Common myeloid progenitor, CD34-positive (primary cell): ENCODE data around the gene EPN3.

Source experiments
- CTCF ChIA-PET: fragments of 350-600 bp; sonication (Branson Sonifier 250); formaldehyde crosslinking; loops from one replicate; lab custom pipeline; 2021; ENCODE audit warnings: antibody characterized with exemption; lab: Charles Lee
- POLR2A ChIA-PET: fragments of 350-600 bp; sonication (Branson Sonifier 250); formaldehyde crosslinking; loops from one replicate; lab custom pipeline; 2021; ENCODE audit warnings: antibody characterized with exemption; lab: Charles Lee
- DNase-seq, 3 donors: peaks; one replicate each; pipeline versions ENCODE4 v3.0.0 to v3.0.0-alpha.2; 2013
- H3K27ac ChIP-seq, 2 experiments: 1 replicate in 1 of 2; 2 replicates in 1 of 2; pipeline ENCODE4 v1.7.0; 2013; ENCODE audit warnings: inconsistent platforms in 2 of 2, low read length in 2 of 2, mild to moderate bottlenecking in 2 of 2, low read depth in 1 of 2, moderate library complexity in 1 of 2; ENCODE audit not compliant: severe bottlenecking in 2 of 2, insufficient read depth in 1 of 2, poor library complexity in 1 of 2
- H3K27me3 ChIP-seq, 5 experiments: replicated peaks in 2 of 5; 1 replicate in 3 of 5; 2 replicates in 2 of 5; pipeline versions ENCODE4 v1.6.1 to v1.7.0; 2013; ENCODE audit warnings: low read length in 4 of 5, mild to moderate bottlenecking in 2 of 5, moderate library complexity in 2 of 5, inconsistent platforms in 1 of 5; ENCODE audit not compliant: insufficient read depth in 5 of 5, control insufficient read depth in 4 of 5
- H3K36me3 ChIP-seq, 4 experiments: 1 replicate in 2 of 4; 2 replicates in 2 of 4; pipeline versions ENCODE4 v1.6.1 to v1.7.0; 2013; ENCODE audit warnings: low read length in 3 of 4, control low read depth in 1 of 4, mild to moderate bottlenecking in 1 of 4; ENCODE audit not compliant: control insufficient read depth in 4 of 4, insufficient read depth in 4 of 4
- H3K4me1 ChIP-seq, 4 experiments: 1 replicate in 3 of 4; 2 replicates in 1 of 4; pipeline versions ENCODE4 v1.6.1 to v1.7.1; 2013; ENCODE audit warnings: low read length in 3 of 4, mild to moderate bottlenecking in 3 of 4, control low read depth in 1 of 4, inconsistent platforms in 1 of 4, moderate library complexity in 1 of 4; ENCODE audit not compliant: control insufficient read depth in 4 of 4, insufficient read depth in 4 of 4; ENCODE audit errors: control extremely low read depth in 1 of 4
- H3K4me3 ChIP-seq, 7 experiments: 1 replicate in 4 of 7; 2 replicates in 3 of 7; pipeline versions ENCODE4 v1.5.1 to v1.7.0; 2013; ENCODE audit warnings: mild to moderate bottlenecking in 7 of 7, low read length in 6 of 7, moderate library complexity in 6 of 7, inconsistent platforms in 2 of 7, low read depth in 2 of 7, control low read depth in 1 of 7; ENCODE audit not compliant: insufficient read depth in 4 of 7, control insufficient read depth in 1 of 7; ENCODE audit errors: extremely low read depth in 1 of 7
- H3K9me3 ChIP-seq, 5 experiments: 1 replicate in 4 of 5; 2 replicates in 1 of 5; pipeline versions ENCODE4 v1.6.1 to v1.7.1; 2013; ENCODE audit warnings: low read length in 4 of 5, mild to moderate bottlenecking in 2 of 5, inconsistent platforms in 1 of 5, low read depth in 1 of 5, moderate library complexity in 1 of 5; ENCODE audit not compliant: control insufficient read depth in 4 of 5, insufficient read depth in 2 of 5; ENCODE audit errors: control extremely low read depth in 1 of 5
- WGBS: methylation state at CpG from one replicate; pipeline ENCODE4 v1.1.5; 2013; ENCODE audit not compliant: insufficient coverage; 5-methylcytosine and 5-hydroxymethylcytosine counted together

Gene EPN3

DNA sequence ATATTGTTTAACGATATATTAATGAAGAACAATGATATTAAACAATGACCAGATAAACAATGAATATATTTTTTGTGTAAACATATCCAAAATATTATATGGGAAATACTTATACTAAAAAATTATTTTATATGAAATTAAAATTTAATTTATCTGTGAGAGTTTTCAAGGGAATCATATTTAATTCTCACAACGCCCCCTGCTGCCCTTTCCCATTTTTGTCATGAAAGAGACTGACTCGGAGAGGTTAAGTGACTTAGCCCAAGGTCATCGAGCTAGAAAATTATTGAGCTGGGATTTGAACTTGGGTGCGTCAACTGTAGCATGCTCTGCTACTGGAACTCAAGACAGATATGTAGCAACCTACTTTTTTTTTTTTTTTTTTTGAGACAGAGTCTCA lies 31.5 kb upstream of the EPN3 start:
- peak; percentile 32 to 53 (median 49) for DNase-seq
- no peaks in the 10 kb centered on the region for H3K9me3 ChIP-seq
- H3K27ac ChIP-seq: no peak overlapping the region
- POLR2A ChIA-PET: interaction anchor here (0.6 kb wide), 1 partner anchor 62 kb away, joined by 4 read pairs; no protein-coding TSS in a partner anchor
- no peak overlapping the region for H3K4me3 ChIP-seq
- CTCF ChIA-PET: interaction anchor here (0.7 to 2.9 kb wide), 13 partner anchors 8 to 333 kb away, joined by 3 to 17 read pairs (median 4); partner anchors contain the start of gene LRRC59
- 40% methylated on average over 1 of the region's 5 CpGs for WGBS
- no peaks in the 10 kb centered on the region for H3K27me3 ChIP-seq
- peaks cover 0 to 8% (median 0%) of the 10 kb centered on the region in 4 experiments for H3K4me1 ChIP-seq
- H3K36me3 ChIP-seq: no peaks in the 10 kb centered on the region

GRCh38 chr17:50502301-50502990 lies 30.1 kb upstream of the EPN3 start:
- Histone ChIP-seq H3K9me3 (no peaks in the 10 kb centered on the region), H3K4me1 (peaks cover 0 to 9% (median under 1%) of the 10 kb centered on the region in 4 experiments), H3K36me3 (no peaks in the 10 kb centered on the region), H3K27ac (no peak overlapping the region), H3K4me3 (no peak overlapping the region), H3K27me3 (no peaks in the 10 kb centered on the region)
- ChIA-PET POLR2A (no interaction called here), CTCF (interaction anchor here (1.0 to 2.9 kb wide), 11 partner anchors 10 to 158 kb away, joined by 3 to 17 read pairs (median 7); partner anchors contain the start of gene EPN3)
- DNase-seq: no peak
- 98% methylated on average over 6 of the region's 9 CpGs for WGBS

DNA sequence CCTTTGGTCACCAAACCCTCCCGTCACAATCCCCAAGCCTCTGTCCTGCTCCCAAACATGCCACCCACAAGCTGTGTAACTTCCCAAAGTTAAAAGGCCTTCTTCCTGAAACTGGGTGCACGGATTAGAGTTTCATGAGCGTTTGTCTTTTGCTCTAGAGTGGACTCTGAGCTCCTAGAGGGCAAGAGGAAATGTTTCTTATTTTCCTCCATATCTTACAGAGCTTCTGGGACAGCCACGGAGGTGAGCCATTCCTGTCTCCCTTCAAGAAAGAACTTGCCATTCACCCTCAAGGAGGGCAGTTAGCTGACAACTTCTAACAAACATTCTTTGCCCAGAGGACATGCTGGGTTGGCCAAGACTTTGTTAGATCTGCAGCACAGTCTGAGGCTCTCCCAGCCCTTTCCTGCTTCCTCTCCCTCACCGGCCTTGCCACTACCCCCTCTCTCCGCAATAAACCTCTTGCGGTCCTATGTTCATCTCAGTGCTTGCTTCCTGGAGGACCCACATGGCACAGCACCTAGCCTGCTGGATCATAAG lies 26.9 kb upstream of the EPN3 start:
- Histone ChIP-seq H3K27me3 (no peaks in the 10 kb centered on the region), H3K9me3 (no peaks in the 10 kb centered on the region), H3K36me3 (no peaks in the 10 kb centered on the region), H3K27ac (no peak overlapping the region), H3K4me3 (no peak overlapping the region), H3K4me1 (peaks cover 0 to 23% (median 13%) of the 10 kb centered on the region in 4 experiments)
- ChIA-PET POLR2A (interaction anchor here (0.6 kb wide), 1 partner anchor 65 kb away, joined by 3 read pairs; no protein-coding TSS in a partner anchor), CTCF (interaction anchor here (1.2 to 3.4 kb wide), 7 partner anchors 10 to 156 kb away, joined by 3 to 15 read pairs (median 4); partner anchors contain the start of gene RSAD1)
- 80% methylated on average over 5 of the region's 7 CpGs for WGBS
- no peak for DNase-seq

- Histone ChIP-seq H3K9me3 (no peaks in the 10 kb centered on the region), H3K4me3 (no peak overlapping the region), H3K36me3 (no peaks in the 10 kb centered on the region), H3K27ac (no peak overlapping the region), H3K4me1 (peaks cover 0 to 23% (median 13%) of the 10 kb centered on the region in 4 experiments), H3K27me3 (no peaks in the 10 kb centered on the region)
- POLR2A ChIA-PET: interaction anchor here (0.6 kb wide), 1 partner anchor 64 kb away, joined by 3 read pairs; no protein-coding TSS in a partner anchor
- 86% methylated on average over 6 of the region's 7 CpGs for WGBS
- no peak for DNase-seq
- CTCF ChIA-PET: interaction anchor here (1.5 to 3.4 kb wide), 2 partner anchors 22 to 155 kb away, joined by 3 to 15 read pairs; no protein-coding TSS in a partner anchor
These were observed 26.2 kb upstream of the EPN3 start for GRCh38 chr17:50506298-50506697.

DNA sequence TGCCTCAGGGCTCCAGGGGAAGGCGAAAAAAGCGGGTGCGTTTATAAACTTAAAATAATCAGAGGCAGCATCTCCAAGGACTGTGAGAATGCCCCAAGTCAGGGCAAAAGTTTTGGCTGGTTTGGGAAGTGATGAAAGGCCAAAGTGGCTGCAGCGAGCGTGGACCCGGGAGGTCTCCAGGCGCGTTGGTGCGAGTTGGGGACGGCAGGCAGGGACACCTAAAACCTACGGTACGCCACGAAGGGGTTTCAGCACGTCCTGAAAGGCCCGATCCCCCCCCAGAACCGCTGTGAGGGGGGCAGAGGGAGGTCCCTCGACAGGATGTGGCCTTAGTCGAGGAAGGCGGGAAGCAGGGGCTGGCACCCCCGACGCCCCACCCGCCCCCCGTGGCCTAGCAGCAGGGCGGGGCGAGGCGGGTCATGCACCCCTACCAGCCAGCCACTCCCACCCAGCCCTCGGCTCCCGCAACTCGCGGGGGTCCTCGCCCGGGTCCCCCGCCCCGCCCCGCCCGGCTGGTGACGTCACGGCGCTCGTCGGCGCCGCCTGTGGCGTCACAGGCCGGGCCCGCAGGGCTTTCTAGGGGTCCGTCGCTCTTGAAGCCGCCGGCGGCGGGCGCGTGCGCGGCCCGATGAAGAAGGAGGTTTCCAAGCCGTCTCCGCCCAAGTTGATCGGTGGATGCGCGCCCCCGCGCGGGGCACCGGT lies 24.5 kb upstream of the EPN3 start, which contains the start of gene MYCBPAP:
TSS of gene MYCBPAP (plus strand) at position 569 of the 702 bp plus-strand sequence. CDS start 236 bp downstream, outside the sequence.
- DNase-seq: peak; percentile 90 to 93 (median 92)
- 8% methylated on average over 53 of the region's 66 CpGs for WGBS
- Histone ChIP-seq H3K4me3 (peak within 1 kb of the TSS; percentile 45 to 88 (median 68)), H3K36me3 (no peaks in the 10 kb centered on the region), H3K9me3 (no peaks in the 10 kb centered on the region), H3K27ac (peak within 1 kb of the TSS; percentile 36 to 62), H3K4me1 (peaks cover 0 to 23% (median 13%) of the 10 kb centered on the region in 4 experiments), H3K27me3 (no peaks in the 10 kb centered on the region)
- CTCF ChIA-PET: no interaction called here
- POLR2A ChIA-PET: no interaction called here

DNA sequence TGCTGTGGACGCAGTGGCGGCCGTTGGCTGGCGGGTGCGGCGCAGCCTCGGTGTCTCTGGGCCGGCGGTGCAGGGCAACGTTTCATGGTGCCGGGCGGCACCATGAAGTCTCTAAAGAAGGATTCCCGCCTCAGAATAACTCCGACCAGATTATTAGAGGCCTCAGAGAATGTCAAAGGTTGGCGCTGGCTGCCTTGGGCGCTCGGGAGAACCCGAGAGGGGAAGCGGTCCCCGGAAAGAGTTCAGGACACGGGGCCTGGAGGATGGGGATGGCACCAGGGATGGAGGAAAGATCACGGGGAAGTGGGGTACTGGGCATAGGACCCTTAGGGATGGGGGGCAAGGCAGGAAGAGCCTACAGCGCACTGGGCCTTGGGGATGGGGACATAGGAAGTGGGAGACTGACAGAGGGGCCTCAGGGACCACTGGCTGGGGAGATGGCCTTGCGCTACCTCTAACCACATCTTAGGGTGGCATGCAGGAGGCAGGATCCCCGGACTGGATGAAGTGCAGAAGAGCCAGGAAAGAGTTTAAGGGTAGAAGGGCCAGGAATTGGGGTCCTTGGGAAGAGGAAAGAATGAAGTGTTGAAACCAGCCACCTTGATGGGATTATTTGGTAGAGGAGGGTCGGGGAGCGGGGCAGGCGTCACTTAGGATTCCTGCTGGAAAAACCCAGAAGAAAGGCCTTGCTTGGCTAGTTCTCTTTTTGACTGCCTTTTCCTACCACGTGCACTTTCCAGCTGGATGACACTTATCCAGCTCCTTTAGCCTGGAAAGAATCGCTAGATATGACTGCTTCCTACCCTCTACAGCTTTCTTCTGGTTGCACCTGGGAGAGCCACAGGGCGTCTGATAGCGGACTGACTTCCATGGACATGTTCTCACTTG lies 23.7 kb upstream of the EPN3 start:
- ChIA-PET CTCF (no interaction called here), POLR2A (no interaction called here)
- Histone ChIP-seq H3K27me3 (no peaks in the 10 kb centered on the region), H3K9me3 (no peaks in the 10 kb centered on the region), H3K27ac (peak overlapping the region; percentile 36 to 62), H3K36me3 (no peaks in the 10 kb centered on the region), H3K4me1 (peaks cover 0 to 23% (median 13%) of the 10 kb centered on the region in 4 experiments), H3K4me3 (peak overlapping the region; percentile 44 to 88 (median 68))
- WGBS: 32% methylated on average over 29 of the region's 32 CpGs
- no peak for DNase-seq
